ENCODE results near the gene GPC6.

GPC6 gene

DNA sequence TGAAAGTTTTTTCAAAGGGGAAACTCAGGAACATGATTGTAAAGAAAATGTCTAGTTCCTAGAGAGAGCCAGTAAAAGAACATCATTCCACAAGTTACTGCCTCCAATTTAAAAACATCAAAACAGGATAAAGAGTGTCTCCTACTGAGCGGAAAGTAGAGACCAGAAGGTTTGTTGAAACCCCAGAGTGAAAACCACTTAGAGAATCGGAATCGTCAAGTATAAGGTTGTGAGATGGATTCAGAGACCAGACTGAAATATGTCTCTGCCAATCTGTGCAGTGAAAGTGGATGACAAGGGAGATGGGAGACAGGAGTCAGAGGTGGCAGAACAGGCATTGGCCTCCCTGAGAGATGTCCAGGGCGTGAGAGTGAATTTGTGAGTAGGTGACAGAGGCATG lies 133.4 kb downstream of the GPC6 start:
- no peak for DNase-seq (ENCODE audit: low read depth)
- in situ Hi-C loops (cut with HindIII; ENCODE audit: low sequenced_read_pairs) = no loop called here
- no peak overlapping the region for H3K4me3 ChIP-seq (ENCODE audit: low read depth, low read length)
- TF ChIP-seq, protein P1, sequence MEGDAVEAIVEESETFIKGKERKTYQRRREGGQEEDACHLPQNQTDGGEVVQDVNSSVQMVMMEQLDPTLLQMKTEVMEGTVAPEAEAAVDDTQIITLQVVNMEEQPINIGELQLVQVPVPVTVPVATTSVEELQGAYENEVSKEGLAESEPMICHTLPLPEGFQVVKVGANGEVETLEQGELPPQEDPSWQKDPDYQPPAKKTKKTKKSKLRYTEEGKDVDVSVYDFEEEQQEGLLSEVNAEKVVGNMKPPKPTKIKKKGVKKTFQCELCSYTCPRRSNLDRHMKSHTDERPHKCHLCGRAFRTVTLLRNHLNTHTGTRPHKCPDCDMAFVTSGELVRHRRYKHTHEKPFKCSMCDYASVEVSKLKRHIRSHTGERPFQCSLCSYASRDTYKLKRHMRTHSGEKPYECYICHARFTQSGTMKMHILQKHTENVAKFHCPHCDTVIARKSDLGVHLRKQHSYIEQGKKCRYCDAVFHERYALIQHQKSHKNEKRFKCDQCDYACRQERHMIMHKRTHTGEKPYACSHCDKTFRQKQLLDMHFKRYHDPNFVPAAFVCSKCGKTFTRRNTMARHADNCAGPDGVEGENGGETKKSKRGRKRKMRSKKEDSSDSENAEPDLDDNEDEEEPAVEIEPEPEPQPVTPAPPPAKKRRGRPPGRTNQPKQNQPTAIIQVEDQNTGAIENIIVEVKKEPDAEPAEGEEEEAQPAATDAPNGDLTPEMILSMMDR (IDR thresholded peaks at IDR 0.05; ENCODE audit: low read depth, low read length, missing control alignments) = no peak

GRCh38 chr13:93361703-93362102 lies 135.1 kb downstream of the GPC6 start:
- no peak for DNase-seq (ENCODE audit: low read depth)
- in situ Hi-C loops (cut with HindIII; ENCODE audit: low sequenced_read_pairs) = no loop called here
- no peak overlapping the region for H3K4me3 ChIP-seq (ENCODE audit: low read depth, low read length)
- TF ChIP-seq, protein P1 (IDR thresholded peaks at IDR 0.05; ENCODE audit: low read depth, low read length, missing control alignments) = no peak

- in situ Hi-C loops (cut with HindIII; ENCODE audit: low sequenced_read_pairs) = no loop called here
- H3K4me3 ChIP-seq (ENCODE audit: low read depth, low read length) = no peak overlapping the region
- TF ChIP-seq, protein P1 (IDR thresholded peaks at IDR 0.05; ENCODE audit: low read depth, low read length, missing control alignments) = no peak
- no peak for DNase-seq (ENCODE audit: low read depth)
These were observed 137.6 kb downstream of the GPC6 start for GRCh38 chr13:93364166-93364565.

- in situ Hi-C loops (cut with HindIII; ENCODE audit: low sequenced_read_pairs) = no loop called here
- TF ChIP-seq, protein P1 (IDR thresholded peaks at IDR 0.05; ENCODE audit: low read depth, low read length, missing control alignments) = no peak
These were observed 141.7 kb downstream of the GPC6 start for GRCh38 chr13:93368296-93368695.

GRCh38 chr13:93368718-93369117 lies 142.1 kb downstream of the GPC6 start:
- TF ChIP-seq, protein P1 (IDR thresholded peaks at IDR 0.05; ENCODE audit: low read depth, low read length, missing control alignments) = no peak
- no peak overlapping the region for H3K4me3 ChIP-seq (ENCODE audit: low read depth, low read length)
- DNase-seq (ENCODE audit: low read depth) = no peak
- in situ Hi-C loops (cut with HindIII; ENCODE audit: low sequenced_read_pairs) = no loop called here

More at GRCh38 chr13:93368296-93368695, 141.7 kb downstream of the GPC6 start:
- DNase-seq (ENCODE audit: low read depth) = no peak
- no peak overlapping the region for H3K4me3 ChIP-seq (ENCODE audit: low read depth, low read length)

DNA sequence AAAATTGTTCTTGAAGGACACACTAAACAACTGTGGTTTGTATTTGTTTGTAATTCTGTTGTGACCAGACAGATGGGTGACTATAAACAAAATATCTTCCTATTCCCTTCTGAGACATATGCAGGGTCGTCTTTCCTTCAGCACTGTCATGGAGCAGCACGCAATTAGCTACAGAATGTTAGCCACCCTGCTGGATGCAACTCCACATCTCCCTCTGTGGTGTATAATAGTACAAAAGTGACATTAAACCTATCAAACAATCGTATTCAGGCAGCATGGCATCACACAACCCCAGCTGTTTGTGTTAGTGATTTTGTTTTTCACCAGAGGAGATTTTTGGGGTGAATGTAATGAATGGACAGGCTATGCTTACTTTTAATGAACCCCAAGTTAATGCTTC lies 146.2 kb downstream of the GPC6 start:
- DNase-seq (ENCODE audit: low read depth) = no peak
- in situ Hi-C loops (cut with HindIII; ENCODE audit: low sequenced_read_pairs) = no loop called here
- TF ChIP-seq, protein P1 (IDR thresholded peaks at IDR 0.05; ENCODE audit: low read depth, low read length, missing control alignments) = no peak
- no peak overlapping the region for H3K4me3 ChIP-seq (ENCODE audit: low read depth, low read length)

DNA sequence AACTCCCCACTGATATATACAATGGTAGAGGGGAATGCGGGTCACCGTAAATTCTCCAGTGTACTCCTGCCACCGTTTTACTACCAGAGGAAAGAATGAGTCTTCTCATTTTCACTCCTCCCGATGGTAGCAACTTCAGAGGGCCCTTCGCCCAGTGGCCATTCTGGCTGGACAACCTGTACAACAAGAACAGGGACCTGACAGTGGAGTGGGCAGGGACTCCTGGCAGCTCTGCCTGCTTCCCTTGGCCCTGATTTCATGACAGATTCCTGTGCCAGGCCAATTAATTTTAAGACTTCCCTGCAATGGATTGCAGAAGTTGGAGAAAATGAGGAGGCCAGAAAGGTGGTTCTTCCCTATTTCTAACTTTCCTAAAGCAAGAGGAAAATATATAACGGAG lies 148.9 kb downstream of the GPC6 start:
- TF ChIP-seq, protein P1 (IDR thresholded peaks at IDR 0.05; ENCODE audit: low read depth, low read length, missing control alignments) = no peak
- in situ Hi-C loops (cut with HindIII; ENCODE audit: low sequenced_read_pairs) = no loop called here
- DNase-seq (ENCODE audit: low read depth) = no peak
- H3K4me3 ChIP-seq (ENCODE audit: low read depth, low read length) = no peak overlapping the region
